ENCODE results near the gene MUC16. TPM values are rescaled to one million over a fixed set of nuclear protein-coding genes. Genes with fewer than 3 reads are reported as not detected.

The MUC16 gene
- total and polyA plus RNA-seq, 2 of the 13 experiments (the other 11 are each of a cell fraction or from before 2014, with no cell fraction given), result not detected

GRCh38 chr19:9032136-9032631 lies 22.0 kb upstream of the MUC16 start:
- Histone ChIP-seq H3K4me1 (ENCODE audit: insufficient read depth, low read length) (no peaks in the 10 kb centered on the region), H3K27ac (ENCODE audit: extremely low read length, insufficient read depth, low read length) (no peak overlapping the region), H3K27me3 (ENCODE audit: control insufficient read depth in 1 of 2, insufficient read depth in 2 of 2, low read length in 2 of 2) (no peaks in the 10 kb centered on the region), H2AFZ (ENCODE audit: low read length) (no peak overlapping the region), H3K9ac (ENCODE audit: insufficient read depth, low read depth, low read length) (no peak overlapping the region), H3K79me2 (ENCODE audit: insufficient read depth, low read length) (no peaks in the 10 kb centered on the region), H3K4me3 (replicated peaks in 1 of 3; ENCODE audit: insufficient read depth in 1 of 3, low read depth in 2 of 3, low read length in 3 of 3) (no peak overlapping the region), H3K9me3 (ENCODE audit: low read length) (no peaks in the 10 kb centered on the region), H3K36me3 (replicated peaks in 1 of 2; ENCODE audit: control insufficient read depth in 1 of 2, insufficient read depth in 2 of 2, low read length in 2 of 2) (no peaks in the 10 kb centered on the region), H4K20me1 (ENCODE audit: insufficient read depth, low read length) (no peaks in the 10 kb centered on the region), H3K4me2 (ENCODE audit: low read depth, low read length) (no peak overlapping the region)
- no peak for FAIRE-seq
- WGBS (ENCODE audit: low lambda C conversion rate), result 7% methylated on average over 3 of the region's 5 CpGs
- ChIA-PET CTCF (ENCODE audit: low intra/inter-chr PET ratio, low total read pairs) (no interaction called here), POLR2A (no interaction called here)
- no peak for DNase-seq (ENCODE audit: low spot score)
- in situ Hi-C loops (cut with HindIII; ENCODE audit: extremely low pct_ligation_motif_present, low pct_unique_long_range_greater_than_20kb), result no loop called here
- TF ChIP-seq MIXL1 (CRISPR knock-in tag; IDR thresholded peaks at IDR 0.05) (no peak), JUN (CRISPR knock-in tag; IDR thresholded peaks at IDR 0.05) (no peak), NAIF1 (CRISPR knock-in tag; IDR thresholded peaks at IDR 0.05; ENCODE audit: borderline replicate concordance) (no peak), ZNF530 (CRISPR knock-in tag; IDR thresholded peaks at IDR 0.05; ENCODE audit: low read depth) (no peak), ZNF142 (CRISPR knock-in tag; IDR thresholded peaks at IDR 0.05) (no peak), ZNF615 (CRISPR knock-in tag; IDR thresholded peaks at IDR 0.05; ENCODE audit: borderline replicate concordance) (no peak), ZNF816 (CRISPR knock-in tag; IDR thresholded peaks at IDR 0.05; ENCODE audit: borderline replicate concordance) (no peak), ATF5 (CRISPR knock-in tag; IDR thresholded peaks at IDR 0.05; ENCODE audit: low read depth) (no peak), ZNF564 (CRISPR knock-in tag; IDR thresholded peaks at IDR 0.05) (no peak), ZNF605 (CRISPR knock-in tag; IDR thresholded peaks at IDR 0.05) (no peak)
- intact Hi-C loops (cut with micrococcal nuclease; ENCODE audit: unreplicated experiment), result no loop called here
- no TSS peak for BruUV-seq (replicated peaks)
- no peak for ATAC-seq
